Upper lobe of left lung (tissue), 6 donors: ENCODE results near the gene HS3ST6. TPM values are rescaled to one million over a fixed set of nuclear protein-coding genes. Genes with fewer than 3 reads are reported as not detected.
"Not testable (repeated sequence)": the region's sequence is repeated elsewhere in the genome, so short reads cannot be mapped to it uniquely, and the experiment has no call there.

Experiments used
- ATAC-seq, 2 donors: fragments of 200-7000 bp; cut with Tn5 transposase; one replicate each; pipeline ENCODE4 v1.9.1; 2022; ENCODE audit warnings: mild to moderate bottlenecking in 2 of 2, moderate library complexity in 2 of 2; ENCODE audit not compliant: low FRiP score in 2 of 2
- DNase-seq, 2 donors: peaks; one replicate each; pipeline ENCODE4 v3.0.0-alpha.2; 2019 to 2020
- H3K27ac ChIP-seq, 4 donors: fragments of 200-600 bp; sonication (generic); one replicate each; pipeline ENCODE4 v1.5.1; 2016 to 2019
- H3K27me3 ChIP-seq, 4 donors: fragments of 200-600 bp; sonication (generic); one replicate each; pipeline ENCODE4 v1.5.1; 2017 to 2019
- H3K36me3 ChIP-seq, 4 donors: fragments of 200-600 bp; sonication (generic); one replicate each; pipeline ENCODE4 v1.5.1; 2016 to 2019
- H3K4me1 ChIP-seq, 4 donors: fragments of 200-600 bp; sonication (generic); one replicate each; pipeline ENCODE4 v1.5.1; 2018 to 2019
- H3K4me3 ChIP-seq, 4 donors: fragments of 200-600 bp; sonication (generic); one replicate each; pipeline ENCODE4 v1.5.1; 2017 to 2019; ENCODE audit warnings: mild to moderate bottlenecking in 2 of 4, moderate library complexity in 1 of 4
- H3K9me3 ChIP-seq, 4 donors: fragments of 200-600 bp; sonication (generic); one replicate each; pipeline ENCODE4 v1.5.1; 2018 to 2019
- EP300 ChIP-seq, 4 donors: sonication (generic); formaldehyde crosslinking; IDR thresholded peaks; one replicate each; pipeline ENCODE4 v1.5.1; 2017; ENCODE audit warnings: antibody characterized with exemption in 4 of 4, control low read depth in 2 of 4
- POLR2A ChIP-seq, 4 donors: fragments of 450-650 bp; IDR thresholded peaks; one replicate each; pipeline ENCODE4 v1.5.1; 2016 to 2017; ENCODE audit warnings: antibody characterized with exemption in 4 of 4, mild to moderate bottlenecking in 2 of 4
- POLR2AphosphoS5 ChIP-seq, 2 donors: sonication (generic); formaldehyde crosslinking; IDR thresholded peaks; one replicate each; pipeline ENCODE4 v1.5.1; 2017; ENCODE audit warnings: antibody characterized with exemption in 2 of 2
- WGBS, 2 donors: methylation state at CpG; one replicate each; pipeline ENCODE4 v1.1.5; 2017 to 2018; 5-methylcytosine and 5-hydroxymethylcytosine counted together
- total RNA-seq, 6 donors: library from RNA; depleted of rRNA in 4 of 6; stranded (reverse); fragments of >200 nt in 4 of 6; gene quantifications; one replicate each; pipeline versions ENCODE4 v1.1.0 to v1.2.1, GENCODE V29; 2016 to 2021
- TF ChIP-seq, protein P1 (sequence below), 6 experiments: fragments of 450-650 bp in 4 of 6; fragments of 200-600 bp in 2 of 6; sonication (generic) in 2 of 6; IDR thresholded peaks; one replicate each; pipeline ENCODE4 v1.5.1; 2016 to 2019; ENCODE audit warnings: antibody characterized with exemption in 6 of 6
- donor health status: DM: no; HTN: no; CAD: no; lungs with moderate emphysema.
- donor health status: DM: no; HTN: yes; CAD: no; lungs with severe emphysema.

HS3ST6 gene
- total RNA-seq, 6 donors from 2014 or later, result 0.44 to 4.0 (median 0.95) TPM; not detected in 2

DNA sequence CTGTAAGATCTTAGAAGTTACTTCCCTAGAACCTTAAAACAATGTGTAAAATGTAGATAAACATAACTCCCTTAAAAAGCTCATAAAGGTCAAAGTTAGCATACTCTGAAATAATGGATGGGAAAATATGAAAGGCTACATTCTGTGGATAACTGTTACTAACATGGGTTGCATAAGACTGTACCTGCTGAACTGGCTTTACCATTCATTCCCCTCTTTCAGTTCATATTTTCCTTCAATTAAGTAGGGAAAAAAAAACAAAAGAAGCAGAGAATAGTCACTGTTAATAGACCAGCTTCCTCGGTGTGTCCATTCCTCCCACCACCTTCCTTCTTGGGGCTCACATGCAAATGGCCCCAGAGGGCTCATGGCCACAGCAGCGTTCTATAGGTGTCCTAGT lies 38.7 kb downstream of the HS3ST6 start:
- Histone ChIP-seq H3K36me3 (no peaks in the 10 kb centered on the region), H3K4me1 (peaks cover 0 to 4% (median 0%) of the 10 kb centered on the region in 4 donors), H3K27me3 (no peaks in the 10 kb centered on the region), H3K9me3 (no peaks in the 10 kb centered on the region), H3K4me3 (no peak overlapping the region), H3K27ac (no peak overlapping the region)
- DNase-seq (no peak), ATAC-seq (no peak)
- no peak for TF ChIP-seq POLR2AphosphoS5 (IDR thresholded peaks at IDR 0.05)
- WGBS, 2 donors, result 51 to 63% methylated on average over 2 of the region's 2 CpGs

DNA sequence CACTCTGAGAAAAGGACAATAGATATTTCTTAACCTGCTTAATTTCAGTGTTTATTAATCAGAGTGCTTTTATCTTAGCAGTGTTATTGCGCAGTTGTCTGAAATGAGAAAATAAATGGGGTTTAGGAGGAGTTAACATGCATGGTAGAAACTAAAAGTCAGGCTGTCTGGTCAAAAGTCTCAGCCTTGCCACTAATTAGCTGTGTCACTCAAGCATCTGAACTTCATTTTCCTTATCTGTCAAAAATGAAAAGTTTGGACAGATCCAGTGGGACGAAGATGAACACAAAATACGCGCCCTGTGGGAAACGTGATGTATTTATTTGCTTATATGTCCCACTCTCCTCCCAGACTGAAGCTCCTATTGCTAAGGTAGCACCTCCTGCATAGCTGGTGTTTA lies 40.0 kb downstream of the HS3ST6 start:
- peaks cover 0 to 4% (median 0%) of the 10 kb centered on the region in 4 donors for H3K4me1 ChIP-seq
- TF ChIP-seq EP300 (IDR thresholded peaks at IDR 0.05) (no peak), POLR2AphosphoS5 (IDR thresholded peaks at IDR 0.05) (no peak)
- H3K36me3 ChIP-seq, result no peaks in the 10 kb centered on the region
- ATAC-seq (no peak), DNase-seq (no peak)
- no peak overlapping the region for H3K4me3 ChIP-seq
- H3K27ac ChIP-seq, result no peak overlapping the region
- WGBS, 2 donors, result 70 to 73% methylated on average over 5 of the region's 5 CpGs
- no peaks in the 10 kb centered on the region for H3K9me3 ChIP-seq
- H3K27me3 ChIP-seq, result no peaks in the 10 kb centered on the region

DNA sequence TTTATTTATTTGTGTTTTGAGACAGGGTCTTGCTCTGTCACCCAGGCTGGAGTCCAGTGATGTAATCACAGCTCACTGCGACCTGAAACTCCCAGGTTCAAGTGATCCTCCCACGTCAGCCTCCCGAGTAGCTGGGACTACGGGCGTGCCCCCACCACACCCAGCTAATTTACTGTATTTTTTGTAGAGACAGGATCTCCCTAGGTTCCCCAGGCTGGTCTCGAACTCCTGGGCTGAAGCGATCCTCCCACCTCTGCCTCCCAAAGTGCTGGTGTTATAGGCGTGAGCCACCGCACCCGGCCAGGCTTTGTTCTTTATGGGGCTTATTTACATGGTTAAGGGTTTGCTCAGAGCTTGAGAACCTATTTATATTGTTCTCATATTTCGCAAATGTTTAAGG lies 40.4 kb downstream of the HS3ST6 start:
- 37 to 47% methylated on average over 11 of the region's 11 CpGs for WGBS, 2 donors
- no peak overlapping the region for H3K27ac ChIP-seq
- no peak overlapping the region for H3K4me3 ChIP-seq
- DNase-seq (no peak), ATAC-seq (no peak)
- no peak for TF ChIP-seq POLR2A (IDR thresholded peaks at IDR 0.05)
- no peak for TF ChIP-seq EP300 (IDR thresholded peaks at IDR 0.05)
- TF ChIP-seq POLR2AphosphoS5 (IDR thresholded peaks at IDR 0.05), result no peak
- TF ChIP-seq, protein P1, sequence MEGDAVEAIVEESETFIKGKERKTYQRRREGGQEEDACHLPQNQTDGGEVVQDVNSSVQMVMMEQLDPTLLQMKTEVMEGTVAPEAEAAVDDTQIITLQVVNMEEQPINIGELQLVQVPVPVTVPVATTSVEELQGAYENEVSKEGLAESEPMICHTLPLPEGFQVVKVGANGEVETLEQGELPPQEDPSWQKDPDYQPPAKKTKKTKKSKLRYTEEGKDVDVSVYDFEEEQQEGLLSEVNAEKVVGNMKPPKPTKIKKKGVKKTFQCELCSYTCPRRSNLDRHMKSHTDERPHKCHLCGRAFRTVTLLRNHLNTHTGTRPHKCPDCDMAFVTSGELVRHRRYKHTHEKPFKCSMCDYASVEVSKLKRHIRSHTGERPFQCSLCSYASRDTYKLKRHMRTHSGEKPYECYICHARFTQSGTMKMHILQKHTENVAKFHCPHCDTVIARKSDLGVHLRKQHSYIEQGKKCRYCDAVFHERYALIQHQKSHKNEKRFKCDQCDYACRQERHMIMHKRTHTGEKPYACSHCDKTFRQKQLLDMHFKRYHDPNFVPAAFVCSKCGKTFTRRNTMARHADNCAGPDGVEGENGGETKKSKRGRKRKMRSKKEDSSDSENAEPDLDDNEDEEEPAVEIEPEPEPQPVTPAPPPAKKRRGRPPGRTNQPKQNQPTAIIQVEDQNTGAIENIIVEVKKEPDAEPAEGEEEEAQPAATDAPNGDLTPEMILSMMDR (IDR thresholded peaks at IDR 0.05), result no peak
- H3K4me1 ChIP-seq, result peaks cover 0 to 4% (median 0%) of the 10 kb centered on the region in 4 donors
- no peaks in the 10 kb centered on the region for H3K27me3 ChIP-seq
- no peaks in the 10 kb centered on the region for H3K9me3 ChIP-seq
- no peaks in the 10 kb centered on the region for H3K36me3 ChIP-seq

- Histone ChIP-seq H3K36me3 (no peaks in the 10 kb centered on the region), H3K27ac (no peak overlapping the region), H3K4me3 (no peak overlapping the region), H3K27me3 (peaks cover 0 to 5% (median 2%) of the 10 kb centered on the region in 4 donors), H3K4me1 (peaks cover 0 to 5% (median 4%) of the 10 kb centered on the region in 4 donors), H3K9me3 (peaks cover 0 to 2% (median under 1%) of the 10 kb centered on the region in 4 donors)
- ATAC-seq, result no peak
- WGBS, 2 donors, result 63 to 64% methylated on average over 6 of the region's 6 CpGs
- DNase-seq, result no peak
- TF ChIP-seq POLR2A (IDR thresholded peaks at IDR 0.05) (no peak), POLR2AphosphoS5 (IDR thresholded peaks at IDR 0.05) (no peak), EP300 (IDR thresholded peaks at IDR 0.05) (no peak)
- TF ChIP-seq, protein P1 (IDR thresholded peaks at IDR 0.05), result no peak
These were observed 41.1 kb downstream of the HS3ST6 start for GRCh38 chr16:1877089-1877488.

GRCh38 chr16:1876468-1876867 lies 41.7 kb downstream of the HS3ST6 start:
- DNase-seq (no peak), ATAC-seq (no peak)
- H3K27me3 ChIP-seq, result peaks cover 0 to 10% (median 4%) of the 10 kb centered on the region in 4 donors
- peaks cover 0 to 4% (median 2%) of the 10 kb centered on the region in 4 donors for H3K9me3 ChIP-seq
- H3K27ac ChIP-seq, result no peak overlapping the region
- no peak overlapping the region for H3K4me3 ChIP-seq
- TF ChIP-seq, protein P1 (IDR thresholded peaks at IDR 0.05), result no peak
- TF ChIP-seq EP300 (IDR thresholded peaks at IDR 0.05) (no peak), POLR2AphosphoS5 (IDR thresholded peaks at IDR 0.05) (no peak), POLR2A (IDR thresholded peaks at IDR 0.05) (no peak)
- H3K36me3 ChIP-seq, result no peaks in the 10 kb centered on the region
- 70% methylated on average over 7 of the region's 7 CpGs for WGBS, 2 donors
- H3K4me1 ChIP-seq, result peaks cover 0 to 7% (median 6%) of the 10 kb centered on the region in 4 donors

- H3K4me1 ChIP-seq, DNase-seq, H3K36me3 ChIP-seq, H3K4me3 ChIP-seq, H3K9me3 ChIP-seq, H3K27me3 ChIP-seq, H3K27ac ChIP-seq, ATAC-seq: not testable (repeated sequence)
- 84 to 87% methylated on average over 13 of the region's 13 CpGs for WGBS, 2 donors
These were observed 42.1 kb downstream of the HS3ST6 start for GRCh38 chr16:1876066-1876465.
